Naive thymus-derived CD4-positive, alpha-beta T cell (primary cell): ENCODE measurements around the gene KCNA1. TPM values are rescaled to one million over a fixed set of nuclear protein-coding genes. Genes with fewer than 3 reads are reported as not detected.

ENCODE experiments used
- ATAC-seq: fragments of 150-1000 bp; cut with Tn5 transposase; 2 replicates; pipeline ENCODE4 v1.10.0; 2021; ENCODE audit warnings: mild to moderate bottlenecking, moderate library complexity
- CTCF ChIA-PET: fragments of 350-600 bp; sonication (Branson Sonifier 250); formaldehyde crosslinking; loops from one replicate; lab custom pipeline; 2021; ENCODE audit warnings: antibody characterized with exemption; lab: Charles Lee
- POLR2A ChIA-PET: fragments of 350-600 bp; sonication (Branson Sonifier 250); formaldehyde crosslinking; loops from one replicate; lab custom pipeline; 2021; ENCODE audit warnings: antibody characterized with exemption, inconsistent platforms; lab: Charles Lee
- DNase-seq, 9 donors: peaks; one replicate each; pipeline versions ENCODE4 v3.0.0 to v3.0.0-alpha.2; 2020 to 2022; ENCODE audit warnings: mixed read lengths in 1 of 9
- H3K27ac ChIP-seq: one replicate; pipeline ENCODE4 v1.7.0; 2013; ENCODE audit warnings: mild to moderate bottlenecking, low read depth, low read length, moderate library complexity
- H3K27me3 ChIP-seq, 2 donors: one replicate each; pipeline ENCODE4 v1.7.0; 2013; ENCODE audit warnings: low read length in 2 of 2, mild to moderate bottlenecking in 2 of 2, moderate library complexity in 2 of 2; ENCODE audit not compliant: control insufficient read depth in 2 of 2, insufficient read depth in 2 of 2
- H3K36me3 ChIP-seq, 3 experiments: 1 replicate in 2 of 3; 2 replicates in 1 of 3; pipeline ENCODE4 v1.7.0; 2013; ENCODE audit warnings: low read length in 3 of 3, mild to moderate bottlenecking in 3 of 3, moderate library complexity in 1 of 3; ENCODE audit not compliant: insufficient read depth in 3 of 3, control insufficient read depth in 2 of 3
- H3K4me1 ChIP-seq, 2 donors: one replicate each; pipeline ENCODE4 v1.7.0; 2013; ENCODE audit warnings: low read length in 2 of 2, mild to moderate bottlenecking in 2 of 2, moderate library complexity in 1 of 2; ENCODE audit not compliant: control insufficient read depth in 2 of 2, insufficient read depth in 2 of 2
- H3K4me3 ChIP-seq: 2 replicates; pipeline ENCODE4 v1.7.0; 2013; ENCODE audit warnings: mild to moderate bottlenecking, low read length
- H3K9me3 ChIP-seq, 3 experiments: 1 replicate in 2 of 3; 2 replicates in 1 of 3; pipeline ENCODE4 v1.7.0; 2013; ENCODE audit warnings: low read length in 3 of 3; ENCODE audit not compliant: control insufficient read depth in 2 of 3
- H3K27ac Mint-ChIP-seq, 9 donors: one replicate each; pipeline ENCODE4 v1.8.0; 2020 to 2022; ENCODE audit warnings: mixed read lengths in 9 of 9, mild to moderate bottlenecking in 8 of 9, moderate library complexity in 5 of 9, inconsistent platforms in 2 of 9
- H3K27me3 Mint-ChIP-seq, 5 donors: one replicate each; pipeline ENCODE4 v1.8.0; 2021 to 2022; ENCODE audit warnings: mixed read lengths in 5 of 5, mild to moderate bottlenecking in 1 of 5
- H3K36me3 Mint-ChIP-seq, 5 donors: one replicate each; pipeline ENCODE4 v1.8.0; 2020 to 2022; ENCODE audit warnings: mixed read lengths in 5 of 5, mild to moderate bottlenecking in 3 of 5, inconsistent platforms in 1 of 5
- H3K4me1 Mint-ChIP-seq, 7 donors: one replicate each; pipeline ENCODE4 v1.8.0; 2020 to 2022; ENCODE audit warnings: mixed read lengths in 7 of 7, mild to moderate bottlenecking in 3 of 7, inconsistent platforms in 1 of 7
- H3K4me3 Mint-ChIP-seq, 10 donors: one replicate each; pipeline ENCODE4 v1.8.0; 2020 to 2022; ENCODE audit warnings: mild to moderate bottlenecking in 10 of 10, mixed read lengths in 10 of 10, moderate library complexity in 6 of 10, inconsistent platforms in 2 of 10
- H3K9me3 Mint-ChIP-seq, 11 donors: one replicate each; pipeline ENCODE4 v1.8.0; 2020 to 2022; ENCODE audit warnings: mixed read lengths in 11 of 11, mild to moderate bottlenecking in 4 of 11, inconsistent platforms in 1 of 11, moderate library complexity in 1 of 11
- intact Hi-C, 2 donors: fragments of 100-400 bp; cut with micrococcal nuclease; formaldehyde crosslinking; loops; one replicate each; pipeline ENCODE4 v1.15.1; 2023
- polyA plus RNA-seq, 2 donors: library from polyadenylated mRNA; unstranded; fragments of 300-500 nt; fragmentation: Illumina TruSeq; gene quantifications; one replicate each; pipeline ENCODE4 v1.2.3, GENCODE V29; 2021
- total RNA-seq, 6 experiments: library from RNA in 5 of 6; stranded (reverse) in 5 of 6; gene quantifications; 1 replicate in 5 of 6; 2 replicates in 1 of 6; pipeline ENCODE4 v1.2.3 and lab custom pipeline; 2021 to 2026

KCNA1 gene
- total and polyA plus RNA-seq, 7 experiments from 2014 or later = not detected

GRCh38 chr12:4957761-4958160, 48.1 kb downstream of the KCNA1 start:
- H3K9me3 Mint-ChIP-seq = peaks cover 0 to 3% (median 0%) of the 10 kb centered on the region in 11 donors
- H3K36me3 Mint-ChIP-seq = no peaks in the 10 kb centered on the region
- H3K27ac Mint-ChIP-seq = no peak overlapping the region
- CTCF ChIA-PET = no interaction called here
- intact Hi-C loops = no loop called here
- DNase-seq = no peak
- no peaks in the 10 kb centered on the region for H3K36me3 ChIP-seq
- H3K9me3 ChIP-seq = no peaks in the 10 kb centered on the region
- no peak for ATAC-seq
- H3K27me3 ChIP-seq = no peaks in the 10 kb centered on the region
- H3K4me3 ChIP-seq = no peak overlapping the region
- H3K4me1 Mint-ChIP-seq = peaks cover 0 to 3% (median 0%) of the 10 kb centered on the region in 7 donors
- H3K4me3 Mint-ChIP-seq = no peak overlapping the region
- POLR2A ChIA-PET = no interaction called here
- no peak overlapping the region for H3K27ac ChIP-seq
- H3K4me1 ChIP-seq = no peaks in the 10 kb centered on the region
- peaks cover 25 to 66% (median 51%) of the 10 kb centered on the region in 5 donors for H3K27me3 Mint-ChIP-seq

GRCh38 chr12:4958697-4959375, 49.1 kb downstream of the KCNA1 start:
- intact Hi-C loops = no loop called here
- Histone ChIP-seq H3K4me1 (no peaks in the 10 kb centered on the region), H3K36me3 (no peaks in the 10 kb centered on the region), H3K4me3 (no peak overlapping the region), H3K27me3 (no peaks in the 10 kb centered on the region), H3K9me3 (no peaks in the 10 kb centered on the region), H3K27ac (no peak overlapping the region)
- Mint-ChIP-seq H3K36me3 (no peaks in the 10 kb centered on the region), H3K27me3 (peaks cover 17 to 65% (median 51%) of the 10 kb centered on the region in 5 donors), H3K4me1 (peaks cover 0 to 3% (median 0%) of the 10 kb centered on the region in 7 donors), H3K9me3 (peaks cover 0 to 3% (median 0%) of the 10 kb centered on the region in 11 donors), H3K27ac (no peak overlapping the region), H3K4me3 (no peak overlapping the region)
- DNase-seq (no peak), ATAC-seq (no peak)
- ChIA-PET POLR2A (no interaction called here), CTCF (no interaction called here)

- Mint-ChIP-seq H3K9me3 (peaks cover 0 to 3% (median 0%) of the 10 kb centered on the region in 11 donors), H3K4me1 (peaks cover 0 to 3% (median 0%) of the 10 kb centered on the region in 7 donors), H3K4me3 (no peak overlapping the region), H3K27me3 (peaks cover 17 to 70% (median 51%) of the 10 kb centered on the region in 5 donors), H3K27ac (no peak overlapping the region), H3K36me3 (no peaks in the 10 kb centered on the region)
- ATAC-seq = no peak
- no peak for DNase-seq
- ChIA-PET CTCF (no interaction called here), POLR2A (no interaction called here)
- intact Hi-C loops = no loop called here
- Histone ChIP-seq H3K27ac (no peak overlapping the region), H3K4me1 (no peaks in the 10 kb centered on the region), H3K27me3 (no peaks in the 10 kb centered on the region), H3K36me3 (no peaks in the 10 kb centered on the region), H3K4me3 (no peak overlapping the region), H3K9me3 (no peaks in the 10 kb centered on the region)
These were observed 49.7 kb downstream of the KCNA1 start for GRCh38 chr12:4959381-4959780.

- Mint-ChIP-seq H3K9me3 (peaks cover 0 to 3% (median 0%) of the 10 kb centered on the region in 11 donors), H3K27ac (no peak overlapping the region), H3K4me1 (no peaks in the 10 kb centered on the region), H3K27me3 (peaks cover 17 to 71% (median 50%) of the 10 kb centered on the region in 5 donors), H3K36me3 (no peaks in the 10 kb centered on the region), H3K4me3 (no peak overlapping the region)
- Histone ChIP-seq H3K9me3 (no peaks in the 10 kb centered on the region), H3K27me3 (no peaks in the 10 kb centered on the region), H3K36me3 (no peaks in the 10 kb centered on the region), H3K27ac (no peak overlapping the region), H3K4me1 (no peaks in the 10 kb centered on the region), H3K4me3 (no peak overlapping the region)
- intact Hi-C loops = no loop called here
- POLR2A ChIA-PET = no interaction called here
- CTCF ChIA-PET = no interaction called here
- no peak for DNase-seq
- no peak for ATAC-seq
These were observed 50.3 kb downstream of the KCNA1 start for GRCh38 chr12:4960030-4960429.

- Histone ChIP-seq H3K4me1 (no peaks in the 10 kb centered on the region), H3K4me3 (no peak overlapping the region), H3K27ac (no peak overlapping the region), H3K9me3 (no peaks in the 10 kb centered on the region), H3K36me3 (no peaks in the 10 kb centered on the region), H3K27me3 (no peaks in the 10 kb centered on the region)
- H3K9me3 Mint-ChIP-seq = peaks cover 0 to 3% (median 0%) of the 10 kb centered on the region in 11 donors
- no peaks in the 10 kb centered on the region for H3K4me1 Mint-ChIP-seq
- H3K4me3 Mint-ChIP-seq = no peak overlapping the region
- no peak for ATAC-seq
- H3K27ac Mint-ChIP-seq = no peak overlapping the region
- no peaks in the 10 kb centered on the region for H3K36me3 Mint-ChIP-seq
- intact Hi-C loops = no loop called here
- POLR2A ChIA-PET = no interaction called here
- CTCF ChIA-PET = no interaction called here
- DNase-seq = no peak
- H3K27me3 Mint-ChIP-seq = peaks cover 16 to 68% (median 49%) of the 10 kb centered on the region in 5 donors
These were observed 50.8 kb downstream of the KCNA1 start for GRCh38 chr12:4960547-4960946.

GRCh38 chr12:4961311-4961710, 51.6 kb downstream of the KCNA1 start:
- intact Hi-C loops = no loop called here
- H3K4me3 Mint-ChIP-seq = no peak overlapping the region
- Histone ChIP-seq H3K9me3 (no peaks in the 10 kb centered on the region), H3K4me3 (no peak overlapping the region), H3K27me3 (no peaks in the 10 kb centered on the region), H3K27ac (no peak overlapping the region), H3K36me3 (no peaks in the 10 kb centered on the region), H3K4me1 (no peaks in the 10 kb centered on the region)
- DNase-seq = no peak
- POLR2A ChIA-PET = no interaction called here
- no peak for ATAC-seq
- peaks cover 13 to 61% (median 41%) of the 10 kb centered on the region in 5 donors for H3K27me3 Mint-ChIP-seq
- no peaks in the 10 kb centered on the region for H3K36me3 Mint-ChIP-seq
- CTCF ChIA-PET = no interaction called here
- no peak overlapping the region for H3K27ac Mint-ChIP-seq
- H3K4me1 Mint-ChIP-seq = no peaks in the 10 kb centered on the region
- no peaks in the 10 kb centered on the region for H3K9me3 Mint-ChIP-seq
